ACC112 (cell line): ENCODE data around the gene TMX4.

ENCODE experiments used
- H2AFZ ChIP-seq: fragments of 200-600 bp; sonication (generic); one replicate; pipeline ENCODE4 v1.6.0; 2017; ENCODE audit warnings: antibody characterized with exemption, low read length; ENCODE audit not compliant: unreplicated experiment
- H3K27ac ChIP-seq: fragments of 200-600 bp; sonication (generic); 2 replicates; pipeline ENCODE4 v1.5.1; 2014; ENCODE audit warnings: low read depth, mild to moderate bottlenecking, antibody characterized with exemption, low read length, moderate library complexity
- H3K27me3 ChIP-seq: fragments of 200-600 bp; sonication (generic); 2 replicates; pipeline ENCODE4 v1.6.1; 2014; ENCODE audit warnings: mild to moderate bottlenecking, antibody characterized with exemption, low read length, moderate library complexity, mixed read lengths; ENCODE audit not compliant: insufficient read depth
- H3K36me3 ChIP-seq: fragments of 200-600 bp; sonication (generic); 2 replicates; pipeline ENCODE4 v1.6.1; 2016; ENCODE audit warnings: mild to moderate bottlenecking, antibody characterized with exemption, low read length, moderate library complexity, mixed read lengths; ENCODE audit not compliant: insufficient read depth
- H3K4me1 ChIP-seq: fragments of 200-600 bp; sonication (generic); one replicate; pipeline ENCODE4 v1.6.1; 2016; ENCODE audit warnings: low read length, mixed read lengths; ENCODE audit not compliant: insufficient read depth, unreplicated experiment, control insufficient read depth
- H3K4me3 ChIP-seq: fragments of 200-600 bp; sonication (generic); 2 replicates; pipeline ENCODE4 v1.5.1; 2014; ENCODE audit warnings: mild to moderate bottlenecking, low read depth, low read length
- H3K79me2 ChIP-seq: fragments of 200-600 bp; sonication (generic); one replicate; pipeline ENCODE4 v1.6.0; 2016; ENCODE audit warnings: low read length; ENCODE audit not compliant: control insufficient read depth, unreplicated experiment, insufficient read depth

Gene TMX4

GRCh38 chr20:7935027-7935551 lies 84.5 kb downstream of the TMX4 start:
- H2AFZ ChIP-seq: no peak overlapping the region

GRCh38 chr20:7933346-7933745 lies 86.2 kb downstream of the TMX4 start:
- no peaks in the 10 kb centered on the region for H3K4me1 ChIP-seq
- no peaks in the 10 kb centered on the region for H3K79me2 ChIP-seq
- no peak overlapping the region for H2AFZ ChIP-seq
- H3K36me3 ChIP-seq: no peaks in the 10 kb centered on the region
- no peak overlapping the region for H3K4me3 ChIP-seq
- no peak overlapping the region for H3K27ac ChIP-seq
- peaks cover 26% of the 10 kb centered on the region; the same call in 1 of the 2 replicates for H3K27me3 ChIP-seq

More at GRCh38 chr20:7935027-7935551, 84.5 kb downstream of the TMX4 start:
- Histone ChIP-seq H3K36me3 (no peaks in the 10 kb centered on the region), H3K4me3 (no peak overlapping the region), H3K27ac (no peak overlapping the region), H3K79me2 (no peaks in the 10 kb centered on the region), H3K27me3 (0 out of 2 replicates have a peak, but pooled peaks cover 16% of the 10 kb centered on the region), H3K4me1 (no peaks in the 10 kb centered on the region)

GRCh38 chr20:7930343-7930742 lies 89.2 kb downstream of the TMX4 start:
- Histone ChIP-seq H3K79me2 (no peaks in the 10 kb centered on the region), H3K4me1 (no peaks in the 10 kb centered on the region), H2AFZ (no peak overlapping the region), H3K27me3 (peaks cover 31% of the 10 kb centered on the region; the same call in 1 of the 2 replicates), H3K4me3 (no peak overlapping the region), H3K36me3 (no peaks in the 10 kb centered on the region), H3K27ac (no peak overlapping the region)
